ENCODE measurements around the gene YLPM1.

The YLPM1 gene

GRCh38 chr14:74867673-74868072 is 104.6 kb downstream of the YLPM1 start:
- Histone ChIP-seq H3K9ac (ENCODE audit: low read depth, low read length, poor library complexity, severe bottlenecking) (no peak overlapping the region), H3K4me1 (ENCODE audit: insufficient read depth, low read length, poor library complexity, severe bottlenecking) (peaks cover 16% of the 10 kb centered on the region), H2AFZ (ENCODE audit: low read length) (peak overlapping the region; percentile 14; the same call in 1 of the 2 replicates), H3K36me3 (ENCODE audit: insufficient read depth, low read length) (no peaks in the 10 kb centered on the region), H3K79me2 (ENCODE audit: insufficient read depth, low read length) (no peaks in the 10 kb centered on the region), H3F3A (ENCODE audit: low read depth) (no peaks in the 10 kb centered on the region), H3K9me3 (ENCODE audit: insufficient read depth, low read depth, low read length) (no peaks in the 10 kb centered on the region), H3K9me2 (replicated peaks; ENCODE audit: low read depth, low read length) (no peaks in the 10 kb centered on the region), H3K27me3 (ENCODE audit: insufficient read depth, low read length, poor library complexity, severe bottlenecking) (no peaks in the 10 kb centered on the region), H4K20me1 (ENCODE audit: insufficient read depth, low read length, poor library complexity, severe bottlenecking) (no peaks in the 10 kb centered on the region), H3K4me2 (ENCODE audit: low read depth, low read length, poor library complexity, severe bottlenecking) (peak overlapping the region; percentile 48), H3K4me3 (ENCODE audit: low read length, poor library complexity, severe bottlenecking) (peak overlapping the region; percentile 22)
- TF ChIP-seq CTCF (conservative IDR thresholded peaks at IDR 0.05; ENCODE audit: low read length) (no peak), EZH2phosphoT487 (IDR thresholded peaks at IDR 0.05; ENCODE audit: borderline replicate concordance) (no peak)

- TF ChIP-seq CTCF (conservative IDR thresholded peaks at IDR 0.05; ENCODE audit: low read length), result no peak
- no peak for TF ChIP-seq EZH2phosphoT487 (IDR thresholded peaks at IDR 0.05; ENCODE audit: borderline replicate concordance)
Measured at GRCh38 chr14:74868739-74869138, 105.6 kb downstream of the YLPM1 start.

GRCh38 chr14:74871819-74872218 is 108.7 kb downstream of the YLPM1 start:
- Histone ChIP-seq H3K9me3 (ENCODE audit: insufficient read depth, low read depth, low read length) (no peaks in the 10 kb centered on the region), H4K20me1 (ENCODE audit: insufficient read depth, low read length, poor library complexity, severe bottlenecking) (no peaks in the 10 kb centered on the region), H3K9ac (ENCODE audit: low read depth, low read length, poor library complexity, severe bottlenecking) (no peak overlapping the region), H3F3A (ENCODE audit: low read depth) (no peaks in the 10 kb centered on the region), H3K4me1 (ENCODE audit: insufficient read depth, low read length, poor library complexity, severe bottlenecking) (peaks cover 28% of the 10 kb centered on the region), H3K27me3 (ENCODE audit: insufficient read depth, low read length, poor library complexity, severe bottlenecking) (no peaks in the 10 kb centered on the region), H3K4me3 (ENCODE audit: low read length, poor library complexity, severe bottlenecking) (no peak overlapping the region), H3K9me2 (replicated peaks; ENCODE audit: low read depth, low read length) (no peaks in the 10 kb centered on the region), H3K36me3 (ENCODE audit: insufficient read depth, low read length) (no peaks in the 10 kb centered on the region), H3K4me2 (ENCODE audit: low read depth, low read length, poor library complexity, severe bottlenecking) (no peak overlapping the region), H3K79me2 (ENCODE audit: insufficient read depth, low read length) (no peaks in the 10 kb centered on the region), H2AFZ (ENCODE audit: low read length) (no peak overlapping the region)
- no peak for TF ChIP-seq CTCF (conservative IDR thresholded peaks at IDR 0.05; ENCODE audit: low read length)
- no peak for TF ChIP-seq EZH2phosphoT487 (IDR thresholded peaks at IDR 0.05; ENCODE audit: borderline replicate concordance)

More at GRCh38 chr14:74868739-74869138, 105.6 kb downstream of the YLPM1 start:
- Histone ChIP-seq H3K9ac (ENCODE audit: low read depth, low read length, poor library complexity, severe bottlenecking) (no peak overlapping the region), H3K27me3 (ENCODE audit: insufficient read depth, low read length, poor library complexity, severe bottlenecking) (no peaks in the 10 kb centered on the region), H3K4me2 (ENCODE audit: low read depth, low read length, poor library complexity, severe bottlenecking) (no peak overlapping the region), H3K36me3 (ENCODE audit: insufficient read depth, low read length) (no peaks in the 10 kb centered on the region), H4K20me1 (ENCODE audit: insufficient read depth, low read length, poor library complexity, severe bottlenecking) (no peaks in the 10 kb centered on the region), H2AFZ (ENCODE audit: low read length) (no peak overlapping the region), H3K4me3 (ENCODE audit: low read length, poor library complexity, severe bottlenecking) (no peak overlapping the region), H3K79me2 (ENCODE audit: insufficient read depth, low read length) (no peaks in the 10 kb centered on the region), H3K4me1 (ENCODE audit: insufficient read depth, low read length, poor library complexity, severe bottlenecking) (peaks cover 16% of the 10 kb centered on the region), H3F3A (ENCODE audit: low read depth) (no peaks in the 10 kb centered on the region), H3K9me2 (replicated peaks; ENCODE audit: low read depth, low read length) (no peaks in the 10 kb centered on the region), H3K9me3 (ENCODE audit: insufficient read depth, low read depth, low read length) (no peaks in the 10 kb centered on the region)
